HG03108 (cell line): ENCODE results near the gene PTDSS2.
"Not testable (repeated sequence)": the region's sequence is repeated elsewhere in the genome, so short reads cannot be mapped to it uniquely, and the experiment has no call there.

ENCODE experiments used
- ATAC-seq: cut with Tn5 transposase; IDR thresholded peaks from one replicate; pipeline ENCODE4 v1.9.1; 2021; ENCODE audit warnings: moderate library complexity; ENCODE audit not compliant: unreplicated experiment

Gene PTDSS2

DNA sequence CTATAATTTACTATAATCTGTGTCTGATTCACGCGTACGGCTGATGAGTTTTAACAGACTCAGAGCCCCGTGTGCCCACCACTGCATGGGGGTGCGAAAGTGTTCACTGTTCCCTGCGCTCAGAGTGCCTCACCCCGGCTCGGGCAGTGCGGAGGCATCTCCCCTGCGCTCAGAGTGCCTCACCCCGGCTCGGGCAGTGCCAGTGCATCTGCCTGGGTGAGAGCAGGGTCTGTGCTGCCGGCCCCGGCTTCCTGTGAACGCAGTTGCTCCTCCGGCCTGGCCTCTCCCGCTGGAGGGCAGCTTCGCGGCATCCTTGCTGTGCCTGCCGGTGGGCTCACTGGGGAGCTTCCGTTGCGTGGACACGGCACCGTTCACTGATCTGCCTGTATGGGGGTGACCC is 14.2 kb downstream of the PTDSS2 start:
- no peak for ATAC-seq

GRCh38 chr11:465896-466530 is 15.9 kb downstream of the PTDSS2 start:
- ATAC-seq = no peak

DNA sequence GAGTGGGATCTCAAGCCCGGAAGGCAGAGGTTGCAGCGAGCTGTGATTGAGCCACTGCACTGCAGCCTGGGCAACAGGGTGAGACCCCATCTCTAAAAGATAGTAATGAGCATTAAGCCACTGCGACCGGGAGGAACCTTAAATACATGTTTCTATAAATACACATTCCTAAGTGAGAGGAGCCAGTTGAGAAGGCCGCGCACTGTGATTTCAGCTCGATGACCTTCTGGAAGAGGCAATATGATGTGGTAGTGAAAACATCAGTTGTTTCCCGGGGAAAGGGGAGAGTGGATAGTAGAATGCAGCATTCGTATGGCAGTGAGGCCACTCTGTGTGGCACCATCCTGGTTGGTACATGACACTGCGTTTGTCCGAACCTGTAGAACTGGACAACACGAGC is 18.0 kb downstream of the PTDSS2 start:
- no peak for ATAC-seq

DNA sequence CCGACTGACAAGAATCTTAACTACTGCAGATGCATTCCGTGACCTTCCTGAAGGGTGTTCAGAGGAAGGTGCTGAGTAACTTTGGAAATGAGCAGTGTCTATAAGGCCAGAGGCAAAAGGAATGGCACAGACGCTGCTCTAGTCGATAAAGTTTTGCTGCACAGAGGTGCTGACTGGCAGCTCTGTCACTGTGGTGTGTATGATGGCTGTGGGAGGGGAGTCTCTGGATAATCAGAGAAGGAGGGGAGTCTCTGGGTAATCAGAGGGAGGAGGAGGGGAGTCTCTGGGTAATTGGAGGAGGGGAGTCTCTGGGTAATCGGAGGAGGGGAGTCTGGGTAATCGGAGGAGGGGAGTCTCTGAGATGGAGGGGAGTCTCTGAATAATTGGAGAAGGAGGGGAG is 18.4 kb downstream of the PTDSS2 start:
- no peak for ATAC-seq

DNA sequence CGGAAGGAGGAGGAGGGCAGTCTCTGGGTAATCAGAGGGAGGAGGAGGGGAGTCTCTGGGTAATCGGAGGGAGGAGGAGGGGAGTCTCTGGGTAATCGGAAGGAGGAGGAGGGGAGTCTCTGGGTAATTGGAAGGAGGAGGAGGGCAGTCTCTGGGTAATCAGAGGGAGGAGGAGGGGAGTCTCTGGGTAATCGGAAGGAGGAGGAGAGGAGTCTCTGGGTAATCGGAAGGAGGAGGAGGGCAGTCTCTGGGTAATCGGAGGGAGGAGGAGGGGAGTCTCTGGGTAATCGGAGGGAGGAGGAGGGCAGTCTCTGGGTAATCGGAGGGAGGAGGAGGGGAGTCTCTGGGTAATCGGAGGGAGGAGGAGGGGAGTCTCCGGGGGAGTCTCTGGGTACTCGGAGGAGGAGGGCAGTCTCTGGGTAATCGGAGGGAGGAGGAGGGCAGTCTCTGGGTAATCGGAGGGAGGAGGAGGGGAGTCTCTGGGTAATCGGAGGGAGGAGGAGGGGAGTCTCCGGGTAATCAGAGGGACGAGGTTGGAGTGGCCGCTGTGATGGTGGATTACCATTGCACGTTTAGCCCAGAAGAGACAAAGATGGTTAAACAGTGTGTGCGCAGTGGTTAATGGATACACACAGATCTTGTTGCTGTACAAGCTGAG is 19.1 kb downstream of the PTDSS2 start:
- not testable (repeated sequence) for ATAC-seq

- ATAC-seq = no peak
These were observed 19.8 kb downstream of the PTDSS2 start for GRCh38 chr11:469684-470560.

DNA sequence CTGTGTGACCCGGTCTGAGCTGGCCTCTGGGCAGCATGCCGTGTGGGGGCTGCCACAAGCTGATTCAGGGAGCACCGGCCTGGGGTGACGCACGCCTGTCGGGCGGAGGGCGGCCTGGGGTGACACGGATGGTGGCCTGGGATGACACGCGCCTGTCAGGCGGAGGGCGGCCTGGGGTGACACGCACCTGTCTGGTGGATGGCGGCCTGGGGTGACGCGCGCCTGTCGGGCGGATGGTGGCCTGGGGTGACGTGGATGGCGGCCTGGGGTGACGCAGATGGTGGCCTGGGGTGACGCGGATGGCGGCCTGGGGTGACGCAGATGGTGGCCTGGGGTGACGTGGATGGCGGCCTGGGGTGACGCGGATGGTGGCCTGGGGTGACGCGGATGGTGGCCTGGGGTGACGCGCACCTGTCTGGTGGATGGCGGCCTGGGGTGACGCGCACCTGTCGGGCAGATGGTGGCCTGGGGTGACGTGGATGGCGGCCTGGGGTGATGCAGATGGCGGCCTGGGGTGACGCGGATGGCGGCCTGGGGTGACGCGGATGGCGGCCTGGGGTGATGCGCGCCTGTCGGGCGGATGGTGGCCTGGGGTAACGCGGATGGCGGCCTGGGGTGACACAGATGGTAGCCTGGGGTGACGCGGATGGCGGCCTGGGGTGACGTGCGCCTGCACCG is 21.5 kb downstream of the PTDSS2 start:
- ATAC-seq = no peak

GRCh38 chr11:472272-472671 is 22.2 kb downstream of the PTDSS2 start:
- ATAC-seq = no peak

- ATAC-seq = no peak
These were observed 22.7 kb downstream of the PTDSS2 start for GRCh38 chr11:472816-473215.

- no peak for ATAC-seq
These were observed 23.3 kb downstream of the PTDSS2 start for GRCh38 chr11:473415-473814.

DNA sequence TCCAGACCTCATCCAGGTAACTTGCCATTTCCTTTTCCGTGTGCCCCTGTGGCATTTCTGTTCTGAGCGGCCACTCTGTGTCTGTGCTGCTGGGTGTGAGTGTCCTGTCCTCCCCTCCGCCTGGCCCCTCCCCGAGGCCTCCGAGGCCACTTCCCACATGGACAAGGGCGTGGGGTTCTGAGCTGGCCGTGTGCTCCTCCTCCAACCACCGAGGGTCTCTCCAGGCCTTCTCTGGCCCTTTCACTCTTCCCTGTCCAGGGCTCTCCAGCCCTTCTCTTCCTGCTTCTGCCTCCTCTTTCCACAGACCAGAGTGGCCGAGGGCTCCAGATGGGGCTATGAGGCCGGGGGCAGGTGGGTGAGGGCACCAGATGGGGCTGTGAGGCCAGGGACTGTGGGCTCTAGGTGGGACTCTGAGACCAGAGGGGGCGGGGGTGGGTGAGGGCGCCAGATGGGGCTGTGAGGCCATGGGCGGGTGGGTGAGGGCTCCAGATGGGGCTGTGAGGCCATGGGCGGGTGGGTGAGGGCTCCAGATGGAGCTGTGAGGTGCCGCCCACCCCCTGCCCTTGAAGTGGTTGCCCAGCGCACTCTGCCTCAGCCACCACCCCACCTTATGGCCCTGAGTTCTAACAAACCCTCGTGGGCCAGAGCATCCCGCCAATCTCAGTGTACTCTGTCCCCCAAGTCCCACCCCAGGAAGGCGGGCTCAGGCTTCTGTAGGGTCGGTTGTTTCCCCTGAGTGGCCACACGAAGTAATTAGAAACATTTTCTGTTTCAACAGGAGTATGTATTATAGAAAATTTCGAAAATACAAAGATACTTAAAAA is 24.1 kb downstream of the PTDSS2 start:
- no peak for ATAC-seq

- no peak for ATAC-seq
These were observed 24.9 kb downstream of the PTDSS2 start for GRCh38 chr11:474914-475506.

DNA sequence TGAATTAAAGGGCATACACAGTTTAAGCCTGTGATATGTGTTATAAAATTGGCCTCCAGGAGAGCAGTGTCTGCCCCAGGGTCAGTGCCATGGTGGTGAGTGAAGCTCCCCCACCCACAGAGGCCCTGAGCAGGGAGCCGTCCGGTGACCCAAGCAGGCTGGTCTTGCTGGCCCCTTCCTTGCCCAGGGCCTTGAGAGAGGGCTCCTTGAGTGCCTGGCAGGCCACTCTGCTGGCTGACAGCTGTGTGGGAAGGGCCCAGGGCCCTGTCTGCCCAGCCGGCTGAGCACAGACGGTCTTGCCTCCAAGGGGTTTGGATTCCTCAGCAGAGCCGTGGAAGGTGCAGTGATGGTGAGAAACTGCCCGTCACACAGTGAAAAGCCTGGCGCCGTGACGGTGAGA is 25.9 kb downstream of the PTDSS2 start:
- no peak for ATAC-seq

DNA sequence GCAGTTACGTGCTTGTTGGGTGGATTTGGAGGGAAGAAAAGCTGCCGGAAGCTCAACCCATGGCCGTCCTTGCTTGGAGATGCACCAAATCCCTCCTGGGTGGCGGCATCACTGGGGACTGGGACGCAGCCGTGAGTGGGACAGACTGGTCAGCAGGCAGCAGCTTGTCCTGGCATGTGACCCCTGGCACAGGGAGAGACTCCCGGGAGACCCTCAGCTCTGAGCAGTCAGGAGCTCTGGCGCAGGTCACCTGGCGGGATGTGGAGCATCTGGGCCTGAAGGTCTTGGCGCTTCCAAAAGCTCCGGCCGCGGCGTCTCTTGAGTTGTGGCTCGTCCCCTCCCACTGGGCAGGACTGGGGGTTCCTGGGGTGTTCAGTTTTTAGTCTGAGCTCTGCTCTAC is 26.3 kb downstream of the PTDSS2 start:
- ATAC-seq = no peak

DNA sequence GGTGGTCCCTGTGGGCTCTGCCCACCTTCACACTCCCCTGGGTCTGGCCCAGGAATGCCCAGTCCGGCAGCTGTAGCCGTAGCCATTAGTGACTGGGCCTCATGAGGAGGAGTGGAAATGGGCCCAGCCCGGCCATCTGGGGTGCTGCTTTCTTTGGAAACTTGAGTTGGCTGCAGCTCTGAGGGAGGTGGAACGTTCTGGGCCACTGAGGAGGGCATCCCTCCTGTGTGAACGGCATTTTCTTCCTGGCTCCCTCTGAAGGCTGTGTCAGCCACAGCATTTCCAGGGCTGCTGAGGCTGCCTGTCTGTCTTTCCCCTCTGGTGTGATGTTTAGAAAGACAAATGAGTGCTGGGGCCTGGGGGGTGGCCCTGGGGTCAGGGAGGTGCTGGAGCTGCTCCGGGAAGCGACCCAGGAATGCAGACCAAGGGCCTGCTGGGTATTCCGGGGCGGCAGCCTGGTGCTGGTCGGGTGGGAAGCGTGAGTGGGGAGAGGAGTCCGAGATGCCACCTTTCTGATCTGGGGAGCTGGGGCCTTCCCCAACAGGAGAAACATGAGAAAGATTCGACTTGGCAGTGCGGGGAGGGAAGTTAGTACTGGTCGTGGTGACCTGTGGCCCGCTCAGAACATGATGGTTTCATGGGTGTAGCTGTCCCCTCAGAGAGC is 27.1 kb downstream of the PTDSS2 start:
- no peak for ATAC-seq

GRCh38 chr11:479311-479710 is 29.2 kb downstream of the PTDSS2 start:
- no peak for ATAC-seq

DNA sequence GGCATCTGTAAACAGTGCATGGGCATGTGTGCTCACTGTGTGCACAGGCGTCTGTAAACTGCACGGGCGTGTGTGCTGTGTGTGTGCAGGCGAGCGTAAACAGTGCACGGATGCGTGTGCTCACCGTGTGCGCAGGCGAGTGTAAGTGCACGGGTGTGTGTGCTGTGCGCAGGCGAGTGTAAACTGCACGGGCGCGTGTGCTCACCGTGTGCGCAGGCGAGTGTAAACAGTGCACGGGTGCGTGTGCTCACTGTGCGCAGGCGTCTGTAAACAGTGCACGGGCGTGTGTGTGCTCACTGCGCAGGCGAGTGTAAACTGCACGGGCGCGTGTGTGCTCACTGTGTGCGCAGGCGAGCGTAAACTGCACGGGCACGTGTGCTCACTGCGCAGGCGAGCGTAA is 34.5 kb downstream of the PTDSS2 start:
- ATAC-seq = no peak

- ATAC-seq = no peak
These were observed 36.1 kb downstream of the PTDSS2 start for GRCh38 chr11:486189-486588.

GRCh38 chr11:487571-488021 is 37.5 kb downstream of the PTDSS2 start:
- ATAC-seq = no peak

DNA sequence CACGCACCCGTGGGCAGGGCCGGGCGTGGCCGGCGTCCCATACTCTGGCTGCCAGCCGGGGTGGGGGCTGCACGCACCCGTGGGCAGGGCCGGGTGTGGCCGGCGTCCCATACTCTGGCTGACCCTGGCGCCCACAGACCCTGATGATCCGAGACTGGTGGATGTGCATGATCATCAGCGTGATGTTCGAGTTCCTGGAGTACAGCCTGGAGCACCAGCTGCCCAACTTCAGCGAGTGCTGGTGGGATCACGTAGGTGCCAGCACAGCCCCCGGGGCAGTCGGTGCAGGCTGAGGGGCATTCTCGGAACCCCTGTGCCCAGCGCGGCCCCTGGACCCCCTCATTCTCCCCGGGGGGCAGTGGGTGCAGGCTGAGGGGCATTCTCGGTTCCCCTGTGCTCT is 38.0 kb downstream of the PTDSS2 start:
- no peak for ATAC-seq
